Lower leg skin (tissue), 4 donors: ENCODE results near the gene MYO3B. TPM values are rescaled to one million over a fixed set of nuclear protein-coding genes. Genes with fewer than 3 reads are reported as not detected.

ENCODE experiments used
- DNase-seq, 2 donors: peaks; one replicate each; pipeline ENCODE4 v3.0.0-alpha.2; 2019; ENCODE audit warnings: low spot score in 2 of 2
- H3K4me3 ChIP-seq: fragments of 200-600 bp; sonication (generic); 2 replicates; pipeline ENCODE4 v1.5.1; 2017; ENCODE audit warnings: mild to moderate bottlenecking, low read depth; ENCODE audit not compliant: poor library complexity, severe bottlenecking
- CTCF ChIP-seq, 3 donors: fragments of 450-650 bp; IDR thresholded peaks; one replicate each; pipeline ENCODE4 v1.5.1; 2016; ENCODE audit warnings: antibody characterized with exemption in 3 of 3, mild to moderate bottlenecking in 3 of 3, moderate library complexity in 2 of 3
- POLR2A ChIP-seq, 2 donors: fragments of 450-650 bp; IDR thresholded peaks; one replicate each; pipeline ENCODE4 v1.6.1; 2016 to 2017; ENCODE audit warnings: antibody characterized with exemption in 2 of 2, mild to moderate bottlenecking in 1 of 2, moderate library complexity in 1 of 2
- WGBS, 2 donors: methylation state at CpG; one replicate each; pipeline ENCODE4 v1.1.5; 2018; 5-methylcytosine and 5-hydroxymethylcytosine counted together
- intact Hi-C: fragments of 100-400 bp; cut with DNase I; formaldehyde crosslinking; loops from one replicate; pipeline ENCODE4 v1.15.0; 2023; ENCODE audit warnings: low total_unique reads
- total RNA-seq, 4 donors: library from RNA; depleted of rRNA; stranded (reverse); fragments of >200 nt; gene quantifications; one replicate each; pipeline ENCODE4 v1.1.0, GENCODE V29; 2016

Gene MYO3B
- total RNA-seq, 4 donors from 2014 or later, result 0.17 to 0.81 (median 0.66) TPM

- DNase-seq, result no peak
- intact Hi-C loops, result no loop called here
- no peak overlapping the region for H3K4me3 ChIP-seq
- 76 to 84% methylated on average over 2 of the region's 2 CpGs for WGBS, 2 donors
- no peak for TF ChIP-seq CTCF (IDR thresholded peaks at IDR 0.05)
- no peak for TF ChIP-seq POLR2A (IDR thresholded peaks at IDR 0.05)
These were observed 12.8 kb upstream of the MYO3B start for GRCh38 chr2:170165129-170165528.

- WGBS, 2 donors, result 96 to 97% methylated on average over 1 of the region's 1 CpG
- no peak overlapping the region for H3K4me3 ChIP-seq
- TF ChIP-seq CTCF (IDR thresholded peaks at IDR 0.05) (no peak), POLR2A (IDR thresholded peaks at IDR 0.05) (no peak)
- no peak for DNase-seq
- intact Hi-C loops, result no loop called here
These were observed 11.2 kb upstream of the MYO3B start for GRCh38 chr2:170166735-170167134.

GRCh38 chr2:170170281-170171040 lies 7.5 kb upstream of the MYO3B start:
- DNase-seq, result no peak
- no peak for TF ChIP-seq POLR2A (IDR thresholded peaks at IDR 0.05)
- TF ChIP-seq CTCF (IDR thresholded peaks at IDR 0.05), result no peak
- no peak overlapping the region for H3K4me3 ChIP-seq
- 59 to 65% methylated on average over 5 of the region's 5 CpGs for WGBS, 2 donors
- intact Hi-C loops, result no loop called here

GRCh38 chr2:170176212-170176611 lies 1.7 kb upstream of the MYO3B start:
- no peak for DNase-seq
- intact Hi-C loops, result no loop called here
- 71 to 78% methylated on average over 6 of the region's 6 CpGs for WGBS, 2 donors
- H3K4me3 ChIP-seq, result no peak overlapping the region
- no peak for TF ChIP-seq CTCF (IDR thresholded peaks at IDR 0.05)
- no peak for TF ChIP-seq POLR2A (IDR thresholded peaks at IDR 0.05)

GRCh38 chr2:170180031-170180566 lies 2.2 kb downstream of the MYO3B start:
- no peak for DNase-seq
- TF ChIP-seq CTCF (IDR thresholded peaks at IDR 0.05) (no peak), POLR2A (IDR thresholded peaks at IDR 0.05) (no peak)
- 56 to 58% methylated on average over 3 of the region's 3 CpGs for WGBS, 2 donors
- intact Hi-C loops, result no loop called here
- no peak overlapping the region for H3K4me3 ChIP-seq
